H1 (cell line): Measurements from ENCODE around the gene BRPF1. TPM values are rescaled to one million over a fixed set of nuclear protein-coding genes. Genes with fewer than 3 reads are reported as not detected.
A peak's percentile ranks its signal among the peaks of the same experiment; 100 is the strongest.

Source experiments
- ASH2L ChIP-seq: fragments of 200-600, 300-600 bp; sonication (generic); IDR thresholded peaks from one replicate; pipeline ENCODE4 v1.7.1; 2017; ENCODE audit warnings: low read length
- CHD1 ChIP-seq: IDR thresholded peaks from 2 replicates; pipeline ENCODE4 v1.6.1; 2012; ENCODE audit warnings: low read depth, low read length, improper control_type of control experiment
- CTBP2 ChIP-seq: IDR thresholded peaks from 2 replicates; pipeline ENCODE4 v1.7.0; 2011; ENCODE audit warnings: borderline replicate concordance, mild to moderate bottlenecking, moderate library complexity, mixed read lengths, low read length; ENCODE audit not compliant: insufficient read depth, insufficient read length
- E2F6 ChIP-seq: IDR thresholded peaks from 2 replicates; pipeline ENCODE4 v1.6.1; 2012; ENCODE audit warnings: inconsistent platforms
- EP300 ChIP-seq, 2 experiments: IDR thresholded peaks; 1 replicate in 1 of 2; 2 replicates in 1 of 2; pipeline ENCODE4 v1.6.1; 2011 to 2012; ENCODE audit warnings: low read depth in 2 of 2, low read length in 2 of 2, mild to moderate bottlenecking in 2 of 2, borderline replicate concordance in 1 of 2, inconsistent platforms in 1 of 2, moderate library complexity in 1 of 2
- GTF2F1 ChIP-seq: IDR thresholded peaks from 2 replicates; pipeline ENCODE4 v1.6.1; 2012; ENCODE audit warnings: low read depth, low read length, improper control_type of control experiment, borderline replicate concordance
- NRF1 ChIP-seq: IDR thresholded peaks from 2 replicates; pipeline ENCODE4 v1.6.1; 2011; ENCODE audit warnings: mild to moderate bottlenecking, low read depth, low read length, improper control_type of control experiment
- PHF8 ChIP-seq: fragments of 200-600 bp; sonication (generic); conservative IDR thresholded peaks from 2 replicates; pipeline ENCODE4 v1.7.1; 2012; ENCODE audit warnings: low read depth, mild to moderate bottlenecking, inconsistent platforms, low read length, moderate library complexity
- POLR2A ChIP-seq, 2 experiments: IDR thresholded peaks; 1 replicate in 1 of 2; 2 replicates in 1 of 2; pipeline ENCODE4 v1.6.1; 2011; ENCODE audit warnings: low read depth in 2 of 2, low read length in 2 of 2, mild to moderate bottlenecking in 2 of 2; ENCODE audit errors: control extremely low read depth in 1 of 2
- POLR2AphosphoS5 ChIP-seq: IDR thresholded peaks from 2 replicates; pipeline ENCODE4 v1.6.1; 2011; ENCODE audit warnings: low read depth, low read length
- RNF2 ChIP-seq: fragments of 200-900, 300-1000 bp; sonication (generic); IDR thresholded peaks from 2 replicates; pipeline ENCODE4 v1.7.1; 2016; ENCODE audit warnings: borderline replicate concordance, low read depth, mild to moderate bottlenecking, antibody characterized with exemption, low read length; ENCODE audit not compliant: poor library complexity, severe bottlenecking; ENCODE audit errors: missing control alignments
- SUZ12 ChIP-seq: fragments of 200-600 bp; sonication (generic); IDR thresholded peaks from 2 replicates; pipeline ENCODE4 v1.6.1; 2012; ENCODE audit warnings: mild to moderate bottlenecking, inconsistent platforms, low read length, moderate library complexity, mixed read lengths
- polyA plus RNA-seq, 7 experiments: library from polyadenylated mRNA; depleted of rRNA in 3 of 7; stranded (reverse) in 5 of 7; unstranded in 2 of 7; fragments of >200 nt in 5 of 7; fragments of 200-250 nt in 2 of 7; gene quantifications; 1 replicate in 5 of 7; 2 replicates in 1 of 7; 4 replicates in 1 of 7; pipeline versions ENCODE4 v1.2.1 to v1.2.3, GENCODE V29; 2011 to 2013; ENCODE audit warnings: missing spikeins in 2 of 7, mixed read lengths in 2 of 7
- total RNA-seq: library from RNA; stranded (reverse); fragmentation: NEBNext Ultra II Directional; extraction: Animal tissue kit (Norgen Biotek cat#: 25700); gene quantifications from 2 replicates; pipeline ENCODE4 v1.2.1, GENCODE V29; 2021
- TF ChIP-seq, protein P1 (sequence below): IDR thresholded peaks from 2 replicates; pipeline ENCODE4 v1.6.1; 2012; ENCODE audit warnings: low read length, inconsistent platforms

BRPF1 gene
- total and polyA plus RNA-seq, 2 of the 8 experiments (the other 6 are each of a cell fraction or from before 2014, with no cell fraction given): 11.3 to 21.7 TPM

DNA sequence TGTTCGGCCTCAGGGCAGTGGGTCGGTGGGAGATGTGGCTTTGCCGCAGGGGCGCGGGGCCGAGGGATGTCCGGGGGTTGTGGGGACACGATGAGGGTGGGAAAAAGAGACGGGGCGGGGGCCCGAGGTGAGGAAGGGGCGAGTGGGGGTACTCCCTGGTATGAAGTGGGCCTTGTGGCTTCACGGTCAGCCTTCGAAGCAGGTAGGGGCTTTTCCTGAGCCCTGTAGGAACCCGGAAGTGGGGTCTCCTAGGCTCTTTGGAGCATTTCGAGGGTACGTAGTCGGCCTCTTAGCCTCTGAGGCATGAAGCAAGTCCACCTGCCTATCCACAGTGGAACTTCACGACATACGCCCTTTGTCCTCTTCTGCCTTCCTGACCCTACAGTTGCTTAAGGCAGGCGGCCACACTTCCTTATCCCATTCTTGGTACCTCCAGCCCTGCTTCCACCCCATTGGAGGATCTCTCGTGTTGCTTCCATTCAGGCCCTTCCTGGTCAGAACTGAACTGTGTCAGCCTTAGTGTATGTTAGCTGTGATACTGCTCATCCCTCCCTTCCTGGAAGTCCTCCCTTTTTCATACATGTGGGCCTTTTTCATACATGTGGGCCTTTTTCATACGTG, 61.7 kb downstream of the BRPF1 start (continued):
- TF ChIP-seq ASH2L (peak; percentile 55), CTBP2 (no peak), POLR2AphosphoS5 (peak; percentile 37; the same call in 1 of the 2 replicates), CHD1 (no peak), E2F6 (no peak), NRF1 (no peak), POLR2A (IDR thresholded peaks at IDR 0.05; ENCODE audit: control extremely low read depth in 1 of 2, low read depth in 2 of 2, low read length in 2 of 2) (peak; percentile 56 to 77; a peak in 2 of 3 replicates), EP300 (IDR thresholded peaks at IDR 0.05; ENCODE audit: borderline replicate concordance in 1 of 2, low read depth in 2 of 2, low read length in 2 of 2) (no peak), RNF2 (no peak), PHF8 (peak; percentile 46), SUZ12 (no peak), GTF2F1 (no peak)
- TF ChIP-seq, protein P1, sequence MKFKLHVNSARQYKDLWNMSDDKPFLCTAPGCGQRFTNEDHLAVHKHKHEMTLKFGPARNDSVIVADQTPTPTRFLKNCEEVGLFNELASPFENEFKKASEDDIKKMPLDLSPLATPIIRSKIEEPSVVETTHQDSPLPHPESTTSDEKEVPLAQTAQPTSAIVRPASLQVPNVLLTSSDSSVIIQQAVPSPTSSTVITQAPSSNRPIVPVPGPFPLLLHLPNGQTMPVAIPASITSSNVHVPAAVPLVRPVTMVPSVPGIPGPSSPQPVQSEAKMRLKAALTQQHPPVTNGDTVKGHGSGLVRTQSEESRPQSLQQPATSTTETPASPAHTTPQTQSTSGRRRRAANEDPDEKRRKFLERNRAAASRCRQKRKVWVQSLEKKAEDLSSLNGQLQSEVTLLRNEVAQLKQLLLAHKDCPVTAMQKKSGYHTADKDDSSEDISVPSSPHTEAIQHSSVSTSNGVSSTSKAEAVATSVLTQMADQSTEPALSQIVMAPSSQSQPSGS: no peak
